Effector memory CD8-positive, alpha-beta T cell (primary cell): ENCODE measurements around the gene DAPL1.

Source experiments
- ATAC-seq: fragments of 150-1000 bp; cut with Tn5 transposase; replicated peaks from 2 replicates; pipeline ENCODE4 v1.10.0; 2021; ENCODE audit warnings: mild to moderate bottlenecking, moderate library complexity
- DNase-seq, 3 experiments: peaks; one replicate each; pipeline ENCODE4 v3.0.0; 2021
- H3K27ac Mint-ChIP-seq, 2 donors: one replicate each; pipeline ENCODE4 v1.8.0; 2022; ENCODE audit warnings: mild to moderate bottlenecking in 2 of 2, mixed read lengths in 2 of 2, moderate library complexity in 2 of 2
- H3K27me3 Mint-ChIP-seq, 2 donors: one replicate each; pipeline ENCODE4 v1.8.0; 2022; ENCODE audit warnings: mixed read lengths in 2 of 2
- H3K36me3 Mint-ChIP-seq: one replicate; pipeline ENCODE4 v1.8.0; 2022; ENCODE audit warnings: mild to moderate bottlenecking, moderate library complexity, mixed read lengths; ENCODE audit not compliant: insufficient read depth
- H3K4me1 Mint-ChIP-seq, 2 donors: one replicate each; pipeline ENCODE4 v1.8.0; 2022; ENCODE audit warnings: low read depth in 2 of 2, mixed read lengths in 2 of 2
- H3K4me3 Mint-ChIP-seq, 2 donors: one replicate each; pipeline ENCODE4 v1.8.0; 2022; ENCODE audit warnings: mild to moderate bottlenecking in 2 of 2, mixed read lengths in 2 of 2, moderate library complexity in 2 of 2
- H3K9me3 Mint-ChIP-seq, 2 donors: one replicate each; pipeline ENCODE4 v1.8.0; 2022; ENCODE audit warnings: mixed read lengths in 2 of 2

The DAPL1 gene

DNA sequence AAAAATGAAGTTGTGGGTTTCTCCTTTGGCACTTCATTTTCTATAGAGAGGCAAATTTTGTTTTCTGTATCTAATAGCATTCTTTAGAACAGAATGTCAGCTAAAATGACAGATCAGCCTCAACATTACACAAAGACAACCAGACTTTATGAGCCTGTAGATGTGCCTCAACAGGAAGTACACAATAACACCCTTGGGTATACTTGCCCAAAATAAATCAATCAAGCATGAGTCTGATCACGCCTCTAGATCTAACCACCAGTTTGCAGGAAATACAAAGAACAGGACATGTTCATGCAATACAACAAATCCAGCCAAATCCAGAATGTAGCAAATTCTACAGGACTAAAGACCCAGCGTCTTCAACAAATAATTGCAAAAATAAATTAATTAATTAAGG is 11.2 kb upstream of the DAPL1 start:
- Mint-ChIP-seq H3K27me3 (peaks cover 16 to 29% of the 10 kb centered on the region in 2 donors), H3K4me1 (no peaks in the 10 kb centered on the region), H3K27ac (no peak overlapping the region), H3K36me3 (no peaks in the 10 kb centered on the region), H3K4me3 (no peak overlapping the region), H3K9me3 (no peaks in the 10 kb centered on the region)
- DNase-seq (no peak), ATAC-seq (no peak)

DNA sequence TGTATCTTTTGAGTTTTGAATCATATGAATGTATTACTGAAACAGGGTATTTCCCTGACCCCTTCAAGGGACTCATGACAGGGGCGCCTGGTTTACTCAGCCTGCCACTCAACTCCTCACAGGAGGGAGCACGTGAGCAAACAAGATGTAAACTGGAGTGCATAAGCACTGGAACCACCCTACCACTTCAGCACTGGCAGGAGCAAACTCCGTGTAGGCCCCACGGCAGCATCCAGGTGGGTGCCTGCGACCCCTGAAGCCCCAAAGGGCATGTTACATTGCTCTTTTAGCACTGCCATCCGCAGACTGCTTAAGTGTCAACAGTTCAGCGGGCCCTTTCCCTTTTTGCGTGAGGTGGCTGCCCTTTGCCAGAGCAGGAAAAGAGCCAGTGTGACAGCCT is 8.2 kb upstream of the DAPL1 start:
- H3K4me1 Mint-ChIP-seq, result no peaks in the 10 kb centered on the region
- H3K9me3 Mint-ChIP-seq, result no peaks in the 10 kb centered on the region
- no peak overlapping the region for H3K4me3 Mint-ChIP-seq
- ATAC-seq (no peak), DNase-seq (no peak)
- H3K27me3 Mint-ChIP-seq, result peaks cover 11 to 39% of the 10 kb centered on the region in 2 donors
- H3K27ac Mint-ChIP-seq, result no peak overlapping the region
- H3K36me3 Mint-ChIP-seq, result no peaks in the 10 kb centered on the region

DNA sequence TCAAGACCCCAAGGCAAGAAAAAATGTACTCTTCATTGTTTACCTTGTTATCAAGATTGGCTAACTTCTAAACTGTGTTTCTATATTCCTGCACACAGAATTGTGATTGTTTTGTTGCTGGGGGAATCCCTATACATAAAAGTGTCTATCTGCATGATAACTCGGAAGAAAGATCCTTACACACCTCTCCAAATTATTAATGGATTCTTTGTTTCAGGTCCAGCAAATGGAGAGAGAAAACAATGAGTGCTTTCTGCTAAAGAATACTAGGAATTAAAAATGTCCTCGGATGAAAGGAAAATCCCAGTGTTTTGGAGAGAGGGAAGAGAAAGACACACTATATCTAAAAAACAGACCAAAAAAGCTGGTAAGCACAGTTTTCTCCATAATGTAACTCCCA is 6.2 kb upstream of the DAPL1 start:
- H3K27me3 Mint-ChIP-seq, result peaks cover 13 to 34% of the 10 kb centered on the region in 2 donors
- no peak overlapping the region for H3K27ac Mint-ChIP-seq
- ATAC-seq, result no peak

DNA sequence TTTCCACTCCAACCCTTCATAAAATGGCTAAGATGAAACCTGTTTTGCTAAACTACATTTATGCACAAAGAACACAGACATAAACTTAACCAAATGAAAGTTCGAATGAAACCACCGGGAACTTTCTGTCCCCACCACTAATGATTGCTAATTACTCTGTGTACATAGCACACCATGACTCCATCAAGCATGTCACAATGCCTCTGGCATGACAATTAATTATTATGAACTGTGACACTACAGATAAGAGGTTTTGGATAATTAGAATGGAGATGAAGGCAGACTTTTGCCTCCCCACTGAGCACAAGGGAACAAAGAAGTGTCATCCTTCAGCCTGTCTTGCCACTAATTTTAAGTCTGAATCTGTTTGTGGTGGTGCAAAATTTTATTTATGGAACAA is 1.5 kb downstream of the DAPL1 start:
- H3K27me3 Mint-ChIP-seq, result peaks cover 41 to 53% of the 10 kb centered on the region in 2 donors
- H3K27ac Mint-ChIP-seq, result no peak overlapping the region
- no peak for DNase-seq
- no peak for ATAC-seq
- H3K36me3 Mint-ChIP-seq, result no peaks in the 10 kb centered on the region
- H3K9me3 Mint-ChIP-seq, result no peaks in the 10 kb centered on the region
- no peaks in the 10 kb centered on the region for H3K4me1 Mint-ChIP-seq
- no peak overlapping the region for H3K4me3 Mint-ChIP-seq

More for the DNA sequence above, 6.2 kb upstream of the DAPL1 start:
- DNase-seq, result no peak
- H3K9me3 Mint-ChIP-seq, result no peaks in the 10 kb centered on the region
- H3K4me1 Mint-ChIP-seq, result no peaks in the 10 kb centered on the region
- no peak overlapping the region for H3K4me3 Mint-ChIP-seq
- no peaks in the 10 kb centered on the region for H3K36me3 Mint-ChIP-seq

DNA sequence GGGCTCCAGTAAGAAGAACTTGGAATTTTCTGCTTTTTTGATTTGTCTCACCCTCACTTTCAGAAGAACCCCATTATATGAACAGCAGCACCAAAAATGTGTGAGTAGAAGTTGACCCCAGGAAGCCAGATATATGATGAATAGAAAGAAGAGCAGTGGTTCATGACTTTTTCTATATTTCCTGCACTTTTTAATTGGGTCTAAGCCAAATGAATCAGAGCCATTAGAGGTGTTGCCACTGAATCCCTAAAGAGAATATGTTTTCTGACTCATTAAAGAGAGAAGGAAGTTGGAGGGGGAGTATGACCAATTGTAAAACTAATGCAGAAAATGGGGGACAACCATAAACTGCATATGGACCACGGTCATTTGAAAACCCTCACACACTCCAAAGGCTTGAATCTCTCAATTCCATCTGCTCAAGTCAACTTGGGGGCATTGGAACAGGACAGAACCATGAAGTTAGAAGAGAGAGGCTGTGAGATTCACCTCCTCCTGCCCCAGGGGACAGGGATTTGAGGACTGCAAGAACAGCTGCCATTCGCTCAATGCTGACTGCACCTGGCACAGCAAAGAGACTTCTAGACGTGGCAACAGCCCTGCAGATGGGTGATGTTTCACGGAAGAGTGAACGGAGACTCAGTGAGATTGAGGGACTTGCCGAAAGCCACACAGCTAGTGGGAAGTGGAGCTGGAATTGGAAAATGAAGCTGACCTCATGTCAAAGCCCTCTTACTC is 3.0 kb downstream of the DAPL1 start:
- Mint-ChIP-seq H3K27me3 (peaks cover 41 to 53% of the 10 kb centered on the region in 2 donors), H3K4me3 (no peak overlapping the region), H3K36me3 (no peaks in the 10 kb centered on the region), H3K27ac (no peak overlapping the region), H3K9me3 (no peaks in the 10 kb centered on the region), H3K4me1 (no peaks in the 10 kb centered on the region)
- ATAC-seq (no peak), DNase-seq (no peak)

DNA sequence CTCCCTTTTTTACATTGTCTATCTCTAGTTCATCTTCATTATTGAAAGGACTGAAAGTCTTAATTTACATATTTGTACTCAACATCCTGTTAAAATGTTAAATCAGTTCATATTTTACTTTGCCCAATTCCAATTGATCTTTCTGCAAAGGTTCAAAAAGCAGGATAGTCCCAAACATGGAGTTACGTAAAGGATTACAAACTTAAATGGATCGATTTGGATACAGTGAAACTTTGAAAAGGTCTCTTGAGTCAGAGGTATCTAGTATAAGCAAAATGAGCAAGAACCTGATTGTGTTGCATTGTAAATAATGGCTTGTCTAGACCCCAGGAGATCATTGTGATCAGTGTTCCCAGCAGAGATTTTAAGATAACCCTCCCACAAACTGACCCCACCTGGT is 4.1 kb downstream of the DAPL1 start:
- no peaks in the 10 kb centered on the region for H3K36me3 Mint-ChIP-seq
- no peak overlapping the region for H3K4me3 Mint-ChIP-seq
- no peak overlapping the region for H3K27ac Mint-ChIP-seq
- no peak for DNase-seq
- H3K4me1 Mint-ChIP-seq, result no peaks in the 10 kb centered on the region
- ATAC-seq, result no peak
- peaks cover 34 to 47% of the 10 kb centered on the region in 2 donors for H3K27me3 Mint-ChIP-seq
- no peaks in the 10 kb centered on the region for H3K9me3 Mint-ChIP-seq

DNA sequence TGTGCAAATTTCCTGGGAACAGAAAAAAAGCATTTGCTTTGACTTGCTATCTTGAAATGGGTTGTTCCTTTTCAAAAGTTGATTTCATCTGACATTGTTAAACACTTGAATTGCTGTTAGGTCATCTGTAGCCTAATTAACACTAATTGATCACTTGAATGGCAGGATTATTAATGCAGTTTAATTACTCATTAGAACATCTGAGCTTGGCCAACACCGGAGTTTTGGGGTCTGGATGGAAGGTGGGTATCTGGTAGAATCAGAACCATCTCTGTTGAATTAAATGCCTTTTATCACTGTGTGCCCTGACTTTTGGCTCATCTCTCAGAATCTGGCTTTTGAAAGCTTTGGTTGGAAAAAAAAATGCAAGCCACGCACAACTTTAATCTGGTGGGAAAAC is 8.4 kb downstream of the DAPL1 start:
- no peak for DNase-seq
- ATAC-seq, result no peak
- H3K9me3 Mint-ChIP-seq, result no peaks in the 10 kb centered on the region
- no peak overlapping the region for H3K4me3 Mint-ChIP-seq
- no peak overlapping the region for H3K27ac Mint-ChIP-seq
- peaks cover 15 to 29% of the 10 kb centered on the region in 2 donors for H3K27me3 Mint-ChIP-seq
- H3K4me1 Mint-ChIP-seq, result no peaks in the 10 kb centered on the region
- no peaks in the 10 kb centered on the region for H3K36me3 Mint-ChIP-seq

DNA sequence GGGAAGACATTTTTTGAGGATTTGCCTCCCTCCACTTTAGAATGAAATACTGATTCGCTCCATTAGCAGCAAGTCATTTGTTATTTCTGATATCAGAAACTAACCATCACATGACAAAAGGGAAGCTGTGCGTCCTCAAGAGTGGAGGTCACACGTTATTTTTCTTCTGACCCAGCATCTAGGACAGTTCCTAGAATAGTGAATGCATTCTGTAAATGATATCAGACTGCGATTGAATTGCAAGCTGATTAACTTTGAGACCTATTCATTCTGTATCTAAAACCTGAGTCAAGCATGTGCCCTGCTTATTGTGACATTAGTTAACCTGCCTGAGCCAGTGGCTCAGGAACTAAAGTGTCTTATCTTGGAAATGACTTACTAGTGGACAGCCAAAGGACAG is 10.1 kb downstream of the DAPL1 start:
- Mint-ChIP-seq H3K9me3 (no peaks in the 10 kb centered on the region), H3K36me3 (no peaks in the 10 kb centered on the region), H3K27me3 (peaks cover 7 to 19% of the 10 kb centered on the region in 2 donors), H3K27ac (no peak overlapping the region), H3K4me3 (no peak overlapping the region), H3K4me1 (no peaks in the 10 kb centered on the region)
- ATAC-seq (no peak), DNase-seq (no peak)

DNA sequence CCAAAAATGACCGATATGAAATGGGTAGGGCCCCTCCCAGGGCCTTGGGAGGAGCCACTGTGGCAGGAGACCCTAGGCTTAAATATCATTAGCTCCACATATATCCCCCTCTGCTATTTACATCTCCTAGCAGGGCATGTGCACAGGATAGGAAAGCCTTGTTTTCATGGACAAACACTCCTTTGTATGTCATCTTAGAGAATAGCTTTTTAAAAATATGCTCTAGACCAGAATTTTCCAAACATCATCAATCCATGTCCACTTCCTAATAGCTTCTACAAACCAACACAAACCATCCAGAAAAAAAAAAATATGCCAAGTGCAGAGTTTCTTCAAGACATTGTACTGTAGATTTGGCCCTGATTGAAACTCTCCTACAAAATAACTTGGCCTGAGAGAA is 10.8 kb downstream of the DAPL1 start:
- no peaks in the 10 kb centered on the region for H3K9me3 Mint-ChIP-seq
- H3K36me3 Mint-ChIP-seq, result no peaks in the 10 kb centered on the region
- no peak for DNase-seq
- ATAC-seq, result no peak
- no peaks in the 10 kb centered on the region for H3K4me1 Mint-ChIP-seq
- H3K27me3 Mint-ChIP-seq, result peaks cover 12 to 13% of the 10 kb centered on the region in 2 donors
- H3K27ac Mint-ChIP-seq, result no peak overlapping the region
- H3K4me3 Mint-ChIP-seq, result no peak overlapping the region

DNA sequence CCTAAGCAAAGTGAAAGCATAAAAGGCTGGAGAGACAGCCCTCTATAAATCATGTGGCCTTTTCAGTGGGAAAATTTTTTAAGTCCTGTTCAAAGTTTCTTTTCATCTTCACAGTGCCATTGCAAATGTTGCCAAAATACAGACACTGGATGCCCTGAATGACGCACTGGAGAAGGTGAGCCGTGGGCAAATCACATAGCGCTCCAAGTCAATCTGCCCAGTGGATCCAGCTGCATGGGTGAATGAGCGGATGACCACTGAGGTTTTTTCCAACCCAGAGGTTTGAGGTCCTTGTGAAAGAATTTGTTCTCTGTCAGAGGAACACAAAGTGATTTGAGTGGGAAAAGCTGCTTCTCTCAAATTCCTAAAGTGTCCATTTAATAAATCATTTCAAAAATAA is 11.8 kb downstream of the DAPL1 start:
- Mint-ChIP-seq H3K9me3 (no peaks in the 10 kb centered on the region), H3K4me3 (no peak overlapping the region), H3K27me3 (peaks cover 13 to 15% of the 10 kb centered on the region in 2 donors), H3K36me3 (no peaks in the 10 kb centered on the region), H3K4me1 (no peaks in the 10 kb centered on the region), H3K27ac (no peak overlapping the region)
- DNase-seq, result no peak
- no peak for ATAC-seq

DNA sequence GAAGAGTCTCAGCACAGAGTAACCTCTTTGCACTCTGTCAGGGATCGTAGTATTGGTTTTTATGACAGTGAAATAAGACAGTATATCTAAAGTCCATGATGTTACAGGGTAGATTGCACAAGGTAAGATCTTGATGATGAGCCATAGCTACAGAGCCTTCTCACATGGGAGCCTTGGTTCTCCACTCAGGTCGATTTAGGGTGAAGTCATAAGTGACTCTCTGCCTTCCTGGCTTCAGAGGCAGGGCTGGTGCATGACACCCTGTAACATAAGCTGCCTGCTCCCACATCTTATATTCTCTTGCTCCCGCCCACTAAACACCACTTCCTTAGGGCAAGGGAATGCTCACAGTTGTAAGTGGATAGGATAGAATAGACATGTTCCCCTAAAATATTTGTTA is 13.3 kb downstream of the DAPL1 start:
- peaks cover 28% of the 10 kb centered on the region in 2 donors for H3K27me3 Mint-ChIP-seq
- ATAC-seq (no peak), DNase-seq (no peak)
- H3K4me3 Mint-ChIP-seq, result no peak overlapping the region
- H3K27ac Mint-ChIP-seq, result no peak overlapping the region
- H3K4me1 Mint-ChIP-seq, result no peaks in the 10 kb centered on the region
- H3K9me3 Mint-ChIP-seq, result no peaks in the 10 kb centered on the region
- no peaks in the 10 kb centered on the region for H3K36me3 Mint-ChIP-seq

DNA sequence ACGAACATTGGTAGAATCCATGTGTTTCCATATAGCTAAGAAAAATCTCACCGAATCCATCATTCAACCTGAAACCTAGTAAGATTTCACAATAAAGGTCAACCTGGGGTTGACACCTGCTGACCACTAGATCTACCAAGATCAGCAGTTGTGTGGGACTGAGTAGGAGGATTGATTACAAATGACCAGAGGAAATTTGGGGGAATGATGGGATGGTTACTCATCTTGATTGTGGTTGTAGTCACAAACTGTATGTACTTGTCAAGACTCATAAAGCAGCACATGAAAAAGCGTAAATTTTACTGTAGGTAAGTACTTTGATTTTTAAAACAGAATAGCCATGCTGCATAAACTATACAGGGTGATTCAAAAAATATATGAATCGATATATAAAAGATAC is 14.7 kb downstream of the DAPL1 start:
- H3K36me3 Mint-ChIP-seq, result no peaks in the 10 kb centered on the region
- ATAC-seq (no peak), DNase-seq (no peak)
- peaks cover 35 to 37% of the 10 kb centered on the region in 2 donors for H3K27me3 Mint-ChIP-seq
- no peaks in the 10 kb centered on the region for H3K9me3 Mint-ChIP-seq
- no peak overlapping the region for H3K27ac Mint-ChIP-seq
- no peaks in the 10 kb centered on the region for H3K4me1 Mint-ChIP-seq
- no peak overlapping the region for H3K4me3 Mint-ChIP-seq

DNA sequence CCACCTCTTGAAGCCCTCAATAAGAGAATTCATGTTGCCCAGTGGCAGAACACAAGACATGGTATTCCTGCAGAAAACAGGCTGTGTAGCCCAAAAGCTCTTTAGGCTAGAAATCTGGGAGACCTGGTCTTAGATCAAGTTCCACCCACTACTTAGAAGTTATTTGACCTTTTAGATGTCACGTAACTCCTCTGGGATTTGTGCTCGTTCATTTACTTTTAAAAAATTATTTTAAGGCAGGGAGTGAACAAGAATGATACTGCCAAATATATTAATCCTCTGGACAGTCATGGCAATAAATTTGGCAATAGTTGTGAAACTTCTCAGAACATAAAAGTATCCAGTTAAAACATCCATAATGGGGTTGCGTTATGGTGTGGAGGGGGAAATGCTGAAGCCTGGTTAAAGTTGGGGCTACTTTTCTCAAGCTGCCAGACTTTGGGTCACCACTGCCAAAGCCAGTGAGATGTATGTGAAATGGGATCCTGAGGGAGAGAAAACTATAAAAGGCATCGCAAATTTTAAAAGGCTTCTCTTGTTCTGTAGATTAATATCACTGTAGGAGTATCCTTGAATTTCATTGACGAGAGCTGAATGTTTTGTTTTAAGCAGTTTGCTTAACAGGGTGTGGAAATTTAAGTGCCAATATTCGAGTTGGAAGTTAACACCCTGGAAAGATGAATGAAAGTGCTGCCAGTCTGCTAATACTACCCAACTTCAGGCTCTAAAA is 15.8 kb downstream of the DAPL1 start:
- no peak for ATAC-seq
- H3K27me3 Mint-ChIP-seq, result peaks cover 35 to 37% of the 10 kb centered on the region in 2 donors
- no peaks in the 10 kb centered on the region for H3K4me1 Mint-ChIP-seq
- H3K9me3 Mint-ChIP-seq, result no peaks in the 10 kb centered on the region
- H3K27ac Mint-ChIP-seq, result no peak overlapping the region
- no peaks in the 10 kb centered on the region for H3K36me3 Mint-ChIP-seq
- DNase-seq, result no peak
- no peak overlapping the region for H3K4me3 Mint-ChIP-seq

DNA sequence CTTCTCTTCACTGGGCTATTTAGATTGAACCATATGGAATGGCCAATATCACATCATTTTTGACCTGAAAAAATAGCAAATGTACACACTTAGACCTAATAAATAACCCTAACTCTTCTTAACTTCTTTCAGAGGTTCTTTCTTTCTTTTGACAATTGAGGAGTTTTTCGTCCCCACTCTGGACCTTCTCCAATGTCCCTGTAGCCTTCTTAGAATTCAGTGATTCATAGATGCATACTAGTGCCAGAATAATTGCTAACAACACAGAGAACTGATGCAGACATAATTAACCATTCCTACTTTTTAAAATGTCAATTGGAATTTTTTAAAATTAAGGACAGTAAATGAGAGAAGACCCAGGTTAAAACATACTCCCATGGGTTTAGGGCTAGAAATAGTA is 20.0 kb downstream of the DAPL1 start:
- Mint-ChIP-seq H3K4me1 (no peaks in the 10 kb centered on the region), H3K27me3 (peaks cover 38 to 49% of the 10 kb centered on the region in 2 donors), H3K27ac (no peak overlapping the region), H3K9me3 (no peaks in the 10 kb centered on the region), H3K4me3 (no peak overlapping the region), H3K36me3 (no peaks in the 10 kb centered on the region)
- no peak for ATAC-seq
- DNase-seq, result no peak
